Measurements from ENCODE around the gene COBL. TPM values are rescaled to one million over a fixed set of nuclear protein-coding genes. Genes with fewer than 3 reads are reported as not detected.

The COBL gene
- total RNA-seq, 1 experiment from 2014 or later, result 8.6 TPM

- ATAC-seq (no peak), DNase-seq (no peak)
- Histone ChIP-seq H3K79me2 (ENCODE audit: low read length) (no peaks in the 10 kb centered on the region), H3K4me1 (ENCODE audit: insufficient read depth, low read length) (peaks cover 17% of the 10 kb centered on the region), H3K27ac (ENCODE audit: low read length) (no peak overlapping the region), H3K9me3 (ENCODE audit: low read length) (no peaks in the 10 kb centered on the region), H3K4me2 (ENCODE audit: low read length) (no peak overlapping the region), H4K20me1 (ENCODE audit: low read length) (no peaks in the 10 kb centered on the region), H3K9me2 (replicated peaks; ENCODE audit: low read length) (no peaks in the 10 kb centered on the region), H3K9ac (ENCODE audit: low read length) (no peak overlapping the region), H3K4me3 (ENCODE audit: low read length) (no peak overlapping the region), H3K36me3 (ENCODE audit: low read depth, low read length) (no peaks in the 10 kb centered on the region), H3F3A (ENCODE audit: low read length, unreplicated experiment) (no peaks in the 10 kb centered on the region), H2AFZ (ENCODE audit: low read length) (no peak overlapping the region), H3K27me3 (ENCODE audit: low read length) (no peaks in the 10 kb centered on the region)
- POLR2A ChIA-PET (ENCODE audit: unreplicated experiment), result no interaction called here
- intact Hi-C loops (cut with micrococcal nuclease), result no loop called here
- CTCF ChIA-PET, result interaction anchor here (1.1 kb wide), 1 partner anchor 86 kb away, joined by 4 read pairs; no protein-coding TSS in a partner anchor
- BruUV-seq (replicated peaks), result no TSS peak
- TF ChIP-seq CTCF (conservative IDR thresholded peaks at IDR 0.05; ENCODE audit: low read depth, low read length) (no peak), EZH2phosphoT487 (IDR thresholded peaks at IDR 0.05; ENCODE audit: borderline replicate concordance, low read length) (no peak), EZH2 (IDR thresholded peaks at IDR 0.05; ENCODE audit: low read length, unreplicated experiment) (no peak)
These were observed 70.1 kb downstream of the COBL start for GRCh38 chr7:51246258-51247245.

GRCh38 chr7:51244885-51245284, 71.7 kb downstream of the COBL start:
- DNase-seq (no peak), ATAC-seq (no peak)
- Histone ChIP-seq H3K9ac (ENCODE audit: low read length) (no peak overlapping the region), H3K4me1 (ENCODE audit: insufficient read depth, low read length) (peaks cover 10% of the 10 kb centered on the region), H3K4me3 (ENCODE audit: low read length) (no peak overlapping the region), H3K4me2 (ENCODE audit: low read length) (no peak overlapping the region), H4K20me1 (ENCODE audit: low read length) (no peaks in the 10 kb centered on the region), H3K79me2 (ENCODE audit: low read length) (no peaks in the 10 kb centered on the region), H3K9me2 (replicated peaks; ENCODE audit: low read length) (no peaks in the 10 kb centered on the region), H3K27me3 (ENCODE audit: low read length) (no peaks in the 10 kb centered on the region), H3K27ac (ENCODE audit: low read length) (no peak overlapping the region), H3K9me3 (ENCODE audit: low read length) (no peaks in the 10 kb centered on the region), H3K36me3 (ENCODE audit: low read depth, low read length) (no peaks in the 10 kb centered on the region), H2AFZ (ENCODE audit: low read length) (no peak overlapping the region), H3F3A (ENCODE audit: low read length, unreplicated experiment) (no peaks in the 10 kb centered on the region)
- ChIA-PET CTCF (no interaction called here), POLR2A (ENCODE audit: unreplicated experiment) (no interaction called here)
- intact Hi-C loops (cut with micrococcal nuclease), result no loop called here
- TF ChIP-seq EZH2phosphoT487 (IDR thresholded peaks at IDR 0.05; ENCODE audit: borderline replicate concordance, low read length) (no peak), EZH2 (IDR thresholded peaks at IDR 0.05; ENCODE audit: low read length, unreplicated experiment) (no peak), CTCF (conservative IDR thresholded peaks at IDR 0.05; ENCODE audit: low read depth, low read length) (no peak)
- no TSS peak for BruUV-seq (replicated peaks)

DNA sequence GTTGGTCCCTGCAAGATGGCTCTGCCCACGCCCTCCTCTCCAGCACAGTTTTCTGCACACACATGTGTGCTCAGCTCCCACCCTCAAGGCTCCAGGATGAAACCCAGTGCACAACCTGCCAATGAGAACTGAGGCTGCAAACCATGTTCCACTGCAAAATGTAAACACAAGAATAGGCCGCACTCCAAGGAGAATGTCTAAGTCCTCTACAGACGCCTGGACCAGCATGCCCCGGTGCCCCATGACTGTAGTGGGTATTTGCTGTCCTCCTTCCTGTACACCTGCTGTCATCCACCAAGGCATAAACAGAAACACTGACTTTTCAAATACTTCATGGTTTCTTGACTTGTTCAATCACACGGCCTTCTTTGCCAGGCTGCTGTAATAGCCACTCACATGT, 72.6 kb downstream of the COBL start:
- no peak overlapping the region for H3K9ac ChIP-seq (ENCODE audit: low read length)
- no peaks in the 10 kb centered on the region for H3K9me2 ChIP-seq (replicated peaks; ENCODE audit: low read length)
- no peak for ATAC-seq
- H3K36me3 ChIP-seq (ENCODE audit: low read depth, low read length), result no peaks in the 10 kb centered on the region
- DNase-seq, result no peak
- no peaks in the 10 kb centered on the region for H3K27me3 ChIP-seq (ENCODE audit: low read length)
- no TSS peak for BruUV-seq (replicated peaks)
- no peak overlapping the region for H3K4me3 ChIP-seq (ENCODE audit: low read length)
- no peak overlapping the region for H2AFZ ChIP-seq (ENCODE audit: low read length)
- TF ChIP-seq CTCF (conservative IDR thresholded peaks at IDR 0.05; ENCODE audit: low read depth, low read length) (no peak), EZH2phosphoT487 (IDR thresholded peaks at IDR 0.05; ENCODE audit: borderline replicate concordance, low read length) (no peak), EZH2 (IDR thresholded peaks at IDR 0.05; ENCODE audit: low read length, unreplicated experiment) (no peak)
- H3K4me2 ChIP-seq (ENCODE audit: low read length), result no peak overlapping the region
- H3K79me2 ChIP-seq (ENCODE audit: low read length), result no peaks in the 10 kb centered on the region
- peaks cover 4% of the 10 kb centered on the region for H3K4me1 ChIP-seq (ENCODE audit: insufficient read depth, low read length)
- no peaks in the 10 kb centered on the region for H3F3A ChIP-seq (ENCODE audit: low read length, unreplicated experiment)
- ChIA-PET POLR2A (ENCODE audit: unreplicated experiment) (no interaction called here), CTCF (no interaction called here)
- H3K9me3 ChIP-seq (ENCODE audit: low read length), result no peaks in the 10 kb centered on the region
- no peaks in the 10 kb centered on the region for H4K20me1 ChIP-seq (ENCODE audit: low read length)
- H3K27ac ChIP-seq (ENCODE audit: low read length), result no peak overlapping the region
- intact Hi-C loops (cut with micrococcal nuclease), result no loop called here

All from PC-3 (cell line).